Left renal cortex interstitium (tissue), 4 donors: ENCODE results near the gene RNF215. TPM values are rescaled to one million over a fixed set of nuclear protein-coding genes. Genes with fewer than 3 reads are reported as not detected.

Experiments used
- DNase-seq, 4 donors: peaks; one replicate each; pipeline ENCODE4 v3.0.0-alpha.2; 2013; ENCODE audit warnings: low read depth in 4 of 4, low spot score in 2 of 4, missing footprints in 1 of 4
- polyA plus RNA-seq, 4 donors: library from polyadenylated mRNA; unstranded; fragments of 120-200 nt; gene quantifications; one replicate each; pipeline ENCODE4 v1.2.1, GENCODE V29; 2013; ENCODE audit not compliant: insufficient read length in 4 of 4

RNF215 gene
- polyA plus RNA-seq, 4 donors, result 18.3 to 26.3 (median 24.7) TPM

DNA sequence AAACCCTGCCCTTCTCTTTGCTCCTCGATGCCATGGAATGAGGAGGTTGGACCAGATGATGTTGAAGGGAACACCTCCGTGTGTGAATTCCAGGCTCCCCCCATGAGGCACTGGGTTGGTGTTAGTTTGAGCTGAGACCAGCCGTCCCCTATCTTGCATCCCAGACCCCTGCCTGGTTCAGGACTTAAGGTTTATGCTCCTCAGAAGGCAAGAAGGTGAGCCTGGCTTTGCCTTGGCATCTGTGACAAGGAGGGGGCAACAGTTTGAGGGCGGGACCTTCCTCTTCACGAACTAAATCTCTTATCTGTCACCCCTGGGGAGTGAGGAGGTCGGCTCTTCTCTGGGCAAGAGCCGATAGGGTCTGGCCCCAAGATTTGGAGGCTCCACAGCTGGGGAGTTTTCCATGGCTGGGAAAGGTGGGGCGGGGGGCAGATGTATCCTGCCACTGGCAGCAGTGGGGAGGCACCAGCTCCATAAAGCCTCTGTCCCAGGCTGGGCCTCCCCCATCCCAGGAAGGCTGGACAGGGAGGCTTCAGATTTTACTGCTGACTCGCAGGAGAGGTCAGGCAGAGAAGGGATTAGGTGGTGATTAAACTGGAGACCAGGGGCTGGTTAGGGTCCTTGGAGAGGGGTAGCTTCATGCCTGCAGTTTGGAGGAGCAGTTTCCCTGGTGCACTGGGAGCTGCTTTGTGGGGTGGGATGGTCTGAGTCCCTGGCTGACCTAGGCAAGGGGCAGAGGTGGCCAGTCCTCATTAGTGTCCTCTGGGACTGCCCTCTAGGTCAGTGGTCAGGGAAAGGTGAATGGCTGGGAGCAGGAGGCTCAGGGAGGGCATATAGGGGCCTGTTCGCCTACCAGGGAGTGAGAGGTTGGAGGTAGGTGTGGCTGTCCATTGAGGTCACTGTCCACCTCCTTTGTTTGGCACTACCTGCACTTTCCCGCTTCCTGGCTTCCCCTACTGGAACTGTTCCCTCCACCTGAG, 10.7 kb upstream of the RNF215 start:
- no peak for DNase-seq

DNA sequence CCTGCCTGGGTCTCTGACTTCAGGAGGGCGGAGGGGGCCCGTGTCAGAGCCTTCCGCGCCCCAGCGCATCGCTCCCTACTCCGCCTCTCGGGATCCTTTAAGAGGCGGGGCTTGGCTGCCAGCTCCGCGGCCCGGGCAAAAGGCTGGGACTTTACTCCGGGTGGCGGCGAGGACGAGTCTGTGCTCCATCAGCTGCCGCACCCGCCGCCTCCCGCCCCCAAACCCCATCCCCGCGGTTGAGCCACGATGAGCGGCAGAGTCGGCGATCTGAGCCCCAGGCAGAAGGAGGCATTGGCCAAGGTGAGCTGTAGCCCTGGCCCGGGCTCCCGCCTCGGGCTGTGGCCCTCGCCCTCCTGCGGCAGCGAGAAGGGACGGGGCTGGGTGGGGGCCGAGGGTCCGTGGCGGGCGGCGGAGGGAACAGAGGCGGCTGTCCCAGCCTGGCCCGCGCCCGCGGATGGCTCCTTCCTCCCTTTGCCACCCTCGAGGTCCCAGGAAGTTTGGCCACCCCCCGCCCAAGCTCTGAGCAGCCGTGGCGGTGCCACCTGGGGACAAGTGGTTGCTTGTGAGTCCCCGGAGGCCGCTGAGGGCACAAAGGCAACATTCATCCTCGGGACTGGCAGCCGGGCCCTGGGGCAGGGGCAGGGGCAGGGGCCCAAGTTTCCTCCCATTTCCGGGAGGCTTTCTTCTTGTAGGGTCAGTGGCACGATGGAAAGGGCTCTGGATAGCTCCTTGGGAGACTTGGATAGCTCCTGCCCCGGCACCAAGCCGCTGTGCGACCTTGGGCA, 9.9 kb upstream of the RNF215 start, which contains the start of gene SEC14L2:
TSS of gene SEC14L2 (plus strand) at position 148 of the 785 bp plus-strand sequence. CDS start at position 247, 99 bp downstream.
- no peak for DNase-seq

- DNase-seq, result no peak
Observed at GRCh38 chr22:30393885-30394284, 6.7 kb upstream of the RNF215 start.

DNA sequence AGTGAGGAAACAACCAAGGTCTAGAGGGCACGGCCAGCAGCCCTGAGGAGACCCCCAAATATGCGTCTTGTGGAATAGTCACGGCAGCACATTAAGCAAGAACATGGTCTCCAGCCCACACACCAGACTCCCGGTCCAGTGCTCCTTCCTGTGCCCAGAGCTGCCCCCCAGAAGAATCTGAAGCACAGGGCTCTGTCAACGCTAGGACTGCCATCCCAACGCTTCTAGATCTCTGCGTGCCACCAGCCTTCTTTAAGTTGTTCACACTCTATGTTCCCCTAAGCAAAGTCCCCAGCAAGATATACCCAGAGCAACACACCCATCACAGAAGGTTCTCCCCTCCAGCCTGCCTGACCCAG, 6.1 kb upstream of the RNF215 start:
- no peak for DNase-seq

- DNase-seq, result no peak
Observed at GRCh38 chr22:30392661-30393321, 5.6 kb upstream of the RNF215 start.

DNA sequence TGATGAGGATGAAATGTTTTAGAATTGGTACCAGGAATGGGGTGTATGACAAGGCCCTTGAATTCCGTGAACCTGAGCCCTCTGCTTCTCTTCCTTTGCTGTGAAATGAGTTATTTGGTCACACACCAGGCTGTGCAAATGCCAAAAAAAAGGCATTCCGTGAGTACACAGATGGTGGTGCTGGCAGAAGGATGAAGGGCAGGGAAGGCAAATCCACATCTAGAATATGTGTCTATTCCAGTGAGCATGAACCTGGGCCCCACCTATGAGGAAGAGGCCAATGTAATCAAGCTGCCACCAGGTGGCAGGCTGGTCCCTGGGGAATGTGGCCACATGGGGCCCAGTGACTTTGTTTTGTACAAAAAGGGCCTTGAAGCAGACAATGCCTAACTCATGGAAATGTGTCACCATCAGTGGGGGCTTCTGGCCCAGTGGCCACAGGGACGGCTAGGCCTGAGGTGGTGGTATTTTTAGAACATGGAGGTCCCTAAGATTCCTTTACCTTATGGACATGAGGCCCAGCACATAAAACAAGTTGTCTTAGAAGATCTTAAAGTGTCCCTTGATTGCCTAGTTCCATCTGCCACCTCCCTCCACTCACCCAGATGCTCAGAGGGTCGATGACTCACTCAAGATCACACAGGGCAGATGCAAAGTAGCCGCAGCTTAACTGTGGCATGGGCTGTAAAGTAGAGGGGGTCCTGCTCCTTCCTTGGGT, 3.9 kb upstream of the RNF215 start:
- DNase-seq, result no peak

DNA sequence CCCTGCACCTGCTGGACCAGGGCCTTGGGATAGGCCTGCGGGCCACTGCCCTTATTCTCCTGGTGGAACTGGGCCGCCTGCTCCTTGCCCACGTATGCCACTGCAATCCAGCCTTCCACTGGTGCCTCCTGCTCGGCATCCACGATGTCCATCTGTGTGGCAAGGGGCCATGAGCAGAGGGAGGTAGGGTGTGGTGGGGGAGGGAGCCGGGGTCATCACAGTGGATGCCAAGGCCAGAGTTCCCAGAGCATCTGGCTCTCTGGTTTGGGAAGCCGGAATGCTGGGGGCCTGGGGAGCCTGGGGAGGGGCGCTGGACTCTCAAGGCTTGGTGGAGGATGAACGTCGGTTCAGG, 627 bp downstream of the RNF215 start:
- no peak for DNase-seq

DNA sequence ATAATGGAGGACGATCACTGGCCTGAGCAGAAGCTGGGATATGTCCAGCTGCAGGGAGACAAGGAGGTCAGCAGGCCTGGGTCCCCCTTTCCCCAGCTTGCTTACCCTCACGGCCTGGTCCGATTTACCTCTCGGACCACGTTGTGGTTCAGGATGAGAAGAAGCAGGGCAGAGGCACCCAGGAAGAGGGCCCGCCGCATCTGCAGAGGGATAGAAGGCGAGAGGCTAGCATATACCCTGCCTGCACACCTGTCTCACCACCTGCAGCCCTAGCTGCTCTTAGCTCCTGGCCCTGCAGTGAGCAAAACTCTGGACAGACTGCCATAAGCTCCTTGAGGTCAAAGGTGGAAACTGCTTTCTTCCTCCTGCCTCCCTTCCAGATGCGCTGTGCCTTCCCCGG, 1.3 kb downstream of the RNF215 start:
- no peak for DNase-seq

DNA sequence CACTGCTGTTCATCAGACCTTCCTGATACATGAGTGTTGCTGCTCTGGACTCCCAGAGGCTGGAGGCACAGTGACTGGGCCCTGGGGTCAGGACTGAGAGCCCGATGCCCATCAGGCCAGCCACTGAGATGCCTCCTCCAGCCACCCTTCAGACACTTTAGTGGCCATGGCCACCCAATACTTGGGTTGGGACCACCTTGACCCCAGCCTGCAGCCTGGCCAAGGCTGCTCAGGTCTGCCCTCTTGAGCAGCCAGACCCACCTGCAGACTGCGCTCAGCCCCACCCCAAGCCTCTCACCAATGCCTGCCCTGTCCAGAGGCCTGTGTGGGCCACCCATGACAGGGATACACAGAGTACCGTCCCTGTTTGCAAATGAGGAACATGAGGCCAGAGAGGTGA, 4.2 kb downstream of the RNF215 start:
- no peak for DNase-seq

- no peak for DNase-seq
Observed at GRCh38 chr22:30382340-30382739, 4.9 kb downstream of the RNF215 start.

DNA sequence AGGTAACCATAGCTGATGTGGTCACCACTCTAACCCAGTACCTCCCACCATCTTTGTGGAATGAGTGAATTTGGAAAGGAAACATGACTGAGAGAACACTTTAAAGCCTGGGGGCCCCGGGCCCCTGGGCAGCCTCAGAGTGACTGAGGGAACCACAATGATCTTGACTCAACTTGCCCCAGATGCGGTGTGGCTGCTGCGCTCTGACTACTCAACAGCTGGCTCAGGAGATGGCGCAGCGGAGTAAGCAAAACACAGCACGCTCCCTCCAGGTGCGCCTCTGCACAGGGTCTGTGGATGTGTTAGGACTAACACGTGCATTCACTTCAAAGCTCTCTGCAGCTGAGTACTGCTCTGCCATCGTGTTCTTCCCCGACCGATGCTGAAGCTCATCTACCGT, 5.9 kb downstream of the RNF215 start:
- no peak for DNase-seq

DNA sequence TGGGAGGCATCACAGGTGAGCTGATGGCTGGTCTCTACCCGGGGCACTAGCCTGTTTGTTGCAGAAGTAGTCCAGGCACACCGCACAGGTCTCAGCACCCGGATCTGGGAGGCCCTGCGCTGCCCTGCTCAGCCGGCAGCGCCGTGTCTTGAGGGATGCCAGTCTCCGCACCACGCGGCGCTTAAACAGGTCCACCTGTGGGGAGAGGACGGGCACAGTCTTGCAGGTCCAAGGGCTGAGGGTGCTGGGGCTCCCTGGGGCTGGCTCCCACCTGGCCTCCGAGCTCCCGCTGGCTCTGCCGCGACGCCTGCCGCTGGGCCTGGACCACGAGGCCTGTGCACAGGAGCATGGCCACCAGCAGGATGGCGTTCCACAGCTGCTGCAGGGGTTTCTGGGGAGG, 7.2 kb downstream of the RNF215 start:
- no peak for DNase-seq

DNA sequence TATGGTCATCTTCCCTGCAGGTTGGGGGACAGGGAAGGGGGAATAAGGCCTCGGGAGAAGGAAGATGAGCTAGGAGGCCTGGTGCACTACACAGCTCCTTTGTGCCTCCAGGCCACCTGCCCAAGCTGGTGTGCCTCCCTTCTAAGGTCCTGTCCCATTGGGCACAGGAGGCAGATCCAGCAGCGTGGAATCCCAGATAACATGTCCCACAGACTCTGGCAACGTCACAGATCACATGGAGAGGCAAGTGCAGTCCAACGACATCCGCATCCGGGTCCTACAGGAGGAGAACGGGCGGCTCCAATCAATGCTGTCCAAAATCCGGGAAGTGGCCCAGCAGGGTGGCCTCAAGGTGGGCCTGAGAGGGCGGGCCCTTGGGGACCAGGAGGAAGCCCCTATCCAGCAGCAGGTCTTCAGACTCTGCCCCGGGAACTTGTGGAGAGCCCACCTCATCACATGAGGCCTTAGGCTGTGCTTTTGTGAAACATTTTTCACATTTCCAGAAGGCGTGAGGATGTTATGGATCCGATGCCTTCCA, 11.8 kb downstream of the RNF215 start:
- DNase-seq, result no peak

GRCh38 chr22:30373331-30374325, 13.6 kb downstream of the RNF215 start:
- no peak for DNase-seq

GRCh38 chr22:30372915-30373314, 14.3 kb downstream of the RNF215 start:
- DNase-seq, result no peak

GRCh38 chr22:30371981-30372380, 15.2 kb downstream of the RNF215 start:
- no peak for DNase-seq

DNA sequence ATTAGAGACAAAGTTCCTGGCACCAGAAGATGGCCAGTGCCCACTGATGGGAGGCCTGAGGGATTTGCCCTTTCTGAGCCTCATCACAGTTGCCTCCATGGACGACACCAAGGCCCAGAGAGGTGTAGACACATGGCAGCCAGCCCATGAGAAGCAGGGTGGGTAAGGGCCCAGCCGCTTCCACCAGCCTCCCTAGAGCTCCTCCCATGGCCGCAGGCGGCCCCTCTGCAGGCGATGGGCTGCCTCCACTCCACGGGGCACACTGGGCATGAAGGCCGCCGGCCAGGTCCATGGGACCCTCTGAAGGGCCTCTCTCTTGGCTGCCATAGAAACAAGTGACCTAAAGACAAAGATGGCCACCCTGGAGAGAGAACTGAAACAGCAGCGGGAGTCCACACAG, 15.9 kb downstream of the RNF215 start:
- DNase-seq, result no peak

- DNase-seq, result peak in 2 of 4 donors; percentile 43 to 49
Observed at GRCh38 chr22:30370641-30371230, 16.5 kb downstream of the RNF215 start.

DNA sequence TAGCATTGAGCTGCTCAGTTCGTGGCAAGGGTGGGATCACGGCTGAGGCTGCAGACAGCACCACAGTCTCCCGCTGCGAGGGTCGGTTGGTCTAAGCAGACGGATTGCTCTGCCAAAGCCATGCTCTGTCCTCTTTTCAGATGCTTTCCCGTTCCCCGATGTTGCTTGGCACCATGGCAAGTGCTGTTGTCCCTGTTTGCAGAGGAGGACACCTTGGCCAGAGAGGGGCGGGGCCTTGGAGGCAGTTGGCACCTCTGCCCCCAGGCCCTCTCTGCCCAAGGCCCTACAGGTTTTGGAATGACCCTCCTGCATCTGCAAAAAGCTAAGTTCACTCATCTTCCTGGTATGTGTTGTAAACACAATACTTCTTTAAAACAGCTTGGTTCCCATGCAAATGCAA, 18.8 kb downstream of the RNF215 start:
- no peak for DNase-seq
